DMS153 treated with DMSO at 0.1 percent for 48 hours (cell line): Measurements from ENCODE around the gene STARD13.

Experiments
- DNase-seq: peaks from one replicate; lab custom pipeline; 2025; ENCODE audit not compliant: unreplicated experiment; lab: John Stamatoyannopoulos, UW

STARD13 gene

GRCh38 chr13:33069365-33069764 is 216.2 kb downstream of the STARD13 start:
- no peak for DNase-seq

GRCh38 chr13:33066329-33066728 is 219.2 kb downstream of the STARD13 start:
- no peak for DNase-seq

GRCh38 chr13:33060815-33061214 is 224.7 kb downstream of the STARD13 start:
- DNase-seq, result no peak

GRCh38 chr13:33058776-33059327 is 226.7 kb downstream of the STARD13 start:
- DNase-seq, result no peak

- DNase-seq, result no peak
Observed at GRCh38 chr13:33057019-33057780, 228.4 kb downstream of the STARD13 start.

GRCh38 chr13:33053397-33054066 is 232.0 kb downstream of the STARD13 start:
- no peak for DNase-seq
